ENCODE data around the gene ANO4.
"Not testable (repeated sequence)": the region's sequence is repeated elsewhere in the genome, so short reads cannot be mapped to it uniquely, and the experiment has no call there.

The ANO4 gene

DNA sequence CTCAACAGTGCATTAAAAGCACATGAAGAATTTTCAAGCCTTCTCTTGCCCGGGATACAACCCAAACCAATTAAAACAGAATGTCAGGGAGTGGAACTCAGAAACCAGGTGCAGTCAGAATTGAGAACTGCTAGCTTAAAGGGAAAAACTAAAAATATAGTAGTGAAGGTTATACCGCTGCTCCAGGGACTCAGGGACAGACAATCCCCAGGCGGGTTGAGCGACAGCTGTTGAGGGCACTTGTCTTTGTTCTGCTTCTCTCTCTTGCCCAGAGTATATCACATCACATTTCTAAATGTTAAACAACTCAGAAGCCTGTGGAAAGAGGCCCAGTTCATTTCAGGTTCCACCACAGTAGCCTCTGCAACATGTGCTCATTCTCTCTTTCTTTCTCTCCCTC lies 322.3 kb downstream of the ANO4 start:
- DNase-seq (ENCODE audit: insufficient read length, low spot score) (no peak), FAIRE-seq (no peak)
- TF ChIP-seq POLR2A (IDR thresholded peaks at IDR 0.05; ENCODE audit: low read depth, low read length): no peak

GRCh38 chr12:101117842-101118241 lies 323.3 kb downstream of the ANO4 start:
- no peak for TF ChIP-seq POLR2A (IDR thresholded peaks at IDR 0.05; ENCODE audit: low read depth, low read length)
- DNase-seq (ENCODE audit: insufficient read length, low spot score) (no peak), FAIRE-seq (no peak)

GRCh38 chr12:101127521-101128219 lies 333.1 kb downstream of the ANO4 start:
- TF ChIP-seq POLR2A (IDR thresholded peaks at IDR 0.05; ENCODE audit: low read depth, low read length): no peak
- FAIRE-seq (peak; percentile 55), DNase-seq (ENCODE audit: insufficient read length, low spot score) (peak; percentile 12)

DNA sequence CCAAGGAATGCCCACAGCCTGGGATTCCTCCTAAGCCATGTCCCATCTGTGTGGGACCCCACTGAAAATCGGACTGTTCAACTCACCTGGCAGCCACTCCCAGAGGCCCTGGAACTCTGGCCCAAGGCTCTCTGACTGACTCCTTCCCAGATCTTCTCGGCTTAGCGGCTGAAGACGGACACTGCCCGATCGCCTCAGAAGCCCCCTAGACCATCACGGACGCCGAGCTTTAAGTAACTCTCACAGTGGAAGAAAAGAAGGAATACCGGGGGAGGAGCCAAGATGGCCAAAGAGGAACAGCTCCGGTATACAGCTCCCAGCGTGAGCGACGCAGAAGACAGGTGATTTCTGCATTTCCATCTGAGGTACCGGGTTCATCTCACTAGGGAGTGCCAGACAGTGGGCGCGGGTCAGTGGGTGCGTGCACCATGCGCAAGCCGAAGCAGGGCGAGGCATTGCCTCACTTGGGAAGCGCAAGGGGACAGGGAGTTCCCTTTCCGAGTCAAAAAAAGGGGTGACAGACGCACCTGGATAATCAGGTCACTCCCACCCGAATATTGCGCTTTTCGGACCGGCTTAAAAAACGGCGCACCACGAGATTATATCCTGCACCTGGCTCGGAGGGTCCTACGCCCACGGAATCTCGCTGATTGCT lies 351.3 kb downstream of the ANO4 start:
- not testable (repeated sequence) for DNase-seq (ENCODE audit: insufficient read length, low spot score); FAIRE-seq

DNA sequence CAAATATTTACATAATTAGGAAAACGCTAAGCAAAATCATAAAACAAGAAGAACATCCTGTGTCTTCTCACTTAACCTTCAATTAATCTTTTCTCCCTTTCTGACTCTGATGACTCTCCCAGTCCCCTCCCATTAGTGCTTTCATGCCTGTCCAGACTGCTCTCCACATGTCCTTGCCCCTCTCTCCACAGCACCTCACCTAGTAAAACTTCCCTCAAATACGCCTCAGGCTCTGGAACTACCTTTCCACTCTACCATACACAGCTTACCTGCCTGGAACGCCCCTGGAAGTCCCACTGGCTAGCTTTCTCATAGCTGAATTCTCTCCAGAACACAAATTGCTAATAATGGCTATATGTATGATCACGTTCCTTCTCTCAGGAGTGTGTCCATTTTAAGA lies 370.7 kb downstream of the ANO4 start:
- DNase-seq (ENCODE audit: insufficient read length, low spot score): no peak
- no peak for TF ChIP-seq POLR2A (IDR thresholded peaks at IDR 0.05; ENCODE audit: low read depth, low read length)
- no peak for FAIRE-seq

GRCh38 chr12:101166866-101167265 lies 372.3 kb downstream of the ANO4 start:
- no peak for TF ChIP-seq POLR2A (IDR thresholded peaks at IDR 0.05; ENCODE audit: low read depth, low read length)
- FAIRE-seq: no peak
- no peak for DNase-seq (ENCODE audit: insufficient read length, low spot score)

DNA sequence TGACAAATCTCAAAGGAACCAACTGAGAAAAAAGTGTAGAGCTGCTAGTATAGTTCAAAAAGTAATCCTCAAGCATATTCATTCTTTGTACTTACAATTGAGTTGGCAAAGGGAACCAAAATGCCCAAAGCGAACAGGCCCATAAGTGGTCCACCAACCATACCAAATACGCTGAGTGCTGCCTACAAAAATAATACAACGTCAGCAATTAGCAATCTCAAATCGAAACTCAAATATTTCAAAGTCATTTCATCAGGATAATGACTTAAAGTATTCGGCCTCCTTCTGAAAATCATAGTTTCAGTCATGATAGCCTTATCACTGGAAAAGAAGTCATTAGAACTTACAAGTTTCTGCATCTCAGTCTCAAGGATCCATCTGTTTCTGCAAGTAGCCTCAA lies 373.4 kb downstream of the ANO4 start:
- FAIRE-seq: no peak
- no peak for TF ChIP-seq POLR2A (IDR thresholded peaks at IDR 0.05; ENCODE audit: low read depth, low read length)
- no peak for DNase-seq (ENCODE audit: insufficient read length, low spot score)

DNA sequence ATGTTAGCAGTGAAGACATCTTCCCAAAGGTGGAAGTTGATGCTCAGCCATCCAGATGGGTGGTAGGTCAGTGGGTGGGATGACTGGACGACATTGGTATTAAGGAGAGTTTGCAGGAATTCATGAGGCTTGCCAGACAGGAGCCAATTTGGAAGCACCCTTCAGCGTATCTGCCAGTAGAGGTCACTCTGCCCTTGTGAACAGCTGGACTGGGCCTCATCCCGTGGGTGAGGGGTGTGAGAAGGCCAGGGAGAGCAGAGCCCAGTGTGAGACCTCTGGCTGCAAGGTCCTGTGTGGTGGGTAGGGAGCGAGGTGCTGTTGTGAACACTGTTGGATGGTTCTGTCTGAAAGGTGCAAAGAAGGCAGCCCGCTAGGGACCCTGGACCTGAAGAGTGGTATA lies 377.7 kb downstream of the ANO4 start:
- FAIRE-seq (no peak), DNase-seq (ENCODE audit: insufficient read length, low spot score) (no peak)
- no peak for TF ChIP-seq POLR2A (IDR thresholded peaks at IDR 0.05; ENCODE audit: low read depth, low read length)

DNA sequence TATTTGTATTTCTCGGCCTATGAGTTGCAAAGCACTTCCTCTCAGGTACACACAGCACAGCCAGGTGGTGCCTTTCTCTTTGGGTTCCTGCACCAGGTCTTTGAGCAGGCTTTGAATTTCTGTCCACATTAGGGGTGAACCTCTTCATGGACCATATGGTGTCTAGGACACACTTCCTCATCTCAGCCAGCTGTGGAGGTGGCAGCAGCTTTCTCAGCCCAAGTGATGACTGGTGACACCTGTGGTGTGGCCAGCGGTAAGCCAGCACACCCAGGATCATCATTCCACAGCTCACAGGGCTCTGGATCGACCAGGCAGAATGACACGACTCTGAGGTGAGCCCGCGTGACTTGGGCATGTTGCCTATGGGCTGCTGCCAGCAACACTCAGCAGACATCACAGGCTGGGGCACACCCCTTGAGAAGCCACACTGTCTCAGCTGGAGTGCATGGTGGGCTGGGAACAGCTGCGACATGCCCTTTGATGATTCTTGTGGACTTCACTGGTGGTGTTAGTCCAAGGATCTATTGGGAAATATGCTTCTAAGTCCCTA lies 378.7 kb downstream of the ANO4 start:
- FAIRE-seq (no peak), DNase-seq (ENCODE audit: insufficient read length, low spot score) (no peak)
- TF ChIP-seq POLR2A (IDR thresholded peaks at IDR 0.05; ENCODE audit: low read depth, low read length): no peak

DNA sequence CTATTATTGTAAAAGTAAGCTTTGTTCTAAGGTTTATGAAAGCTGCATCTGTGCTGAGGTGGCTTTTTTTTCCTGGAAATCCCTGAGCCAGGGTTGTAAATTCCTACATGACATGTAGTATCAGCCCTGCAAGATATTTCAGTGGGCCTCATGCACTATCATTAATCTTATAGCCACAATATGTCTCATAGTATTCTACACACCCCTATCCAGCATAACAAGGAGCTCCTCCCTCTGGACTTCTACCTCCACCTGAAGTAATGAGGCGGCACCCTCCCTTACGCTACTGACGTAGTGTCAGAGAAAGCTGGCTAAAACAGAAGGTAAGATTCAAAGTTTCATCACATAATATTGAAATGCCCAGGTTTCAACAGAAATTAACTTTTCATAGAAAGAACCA lies 380.0 kb downstream of the ANO4 start:
- DNase-seq (ENCODE audit: insufficient read length, low spot score): no peak
- no peak for TF ChIP-seq POLR2A (IDR thresholded peaks at IDR 0.05; ENCODE audit: low read depth, low read length)
- no peak for FAIRE-seq
